Stimulated activated CD4-positive, alpha-beta T cell treated with anti-CD3 and anti-CD28 coated beads, TNF-alpha, amount 100 ng/mL, for 4 hours (primary cell): ENCODE measurements around the gene AHNAK.
"Not testable (repeated sequence)": the region's sequence is repeated elsewhere in the genome, so short reads cannot be mapped to it uniquely, and the experiment has no call there.

Experiments
- DNase-seq, 3 experiments: peaks; one replicate each; pipeline ENCODE4 v3.0.0-alpha.2; 2020; ENCODE audit warnings: low read depth in 3 of 3

Gene AHNAK

GRCh38 chr11:62553080-62553838 is 6.7 kb upstream of the AHNAK start:
- no peak for DNase-seq

- DNase-seq, result no peak
These were observed 6.0 kb upstream of the AHNAK start for GRCh38 chr11:62552485-62553079.

GRCh38 chr11:62550478-62550877 is 3.9 kb upstream of the AHNAK start:
- not testable (repeated sequence) for DNase-seq

GRCh38 chr11:62548545-62549335 is 2.1 kb upstream of the AHNAK start:
- DNase-seq, result no peak

GRCh38 chr11:62547691-62548281 is 1.2 kb upstream of the AHNAK start:
- no peak for DNase-seq

- DNase-seq, result no peak
These were observed 471 bp upstream of the AHNAK start for GRCh38 chr11:62546929-62547625.

- DNase-seq, result peak in 2 of 3 experiments; percentile 61 to 63
These were observed 966 bp downstream of the AHNAK start for GRCh38 chr11:62545437-62546243.

- no peak for DNase-seq
These were observed 1.8 kb downstream of the AHNAK start for GRCh38 chr11:62544581-62545436.

GRCh38 chr11:62543680-62544444 is 2.7 kb downstream of the AHNAK start:
- DNase-seq, result no peak

- peak in 1 of 3 experiments; percentile 56 for DNase-seq
These were observed 3.6 kb downstream of the AHNAK start for GRCh38 chr11:62542750-62543567.

- DNase-seq, result no peak
These were observed 4.4 kb downstream of the AHNAK start for GRCh38 chr11:62542111-62542745.

GRCh38 chr11:62540804-62541701 is 5.6 kb downstream of the AHNAK start:
- no peak for DNase-seq

GRCh38 chr11:62539238-62539925 is 7.2 kb downstream of the AHNAK start:
- no peak for DNase-seq

GRCh38 chr11:62538470-62539237 is 8.0 kb downstream of the AHNAK start:
- no peak for DNase-seq

GRCh38 chr11:62536301-62536957 is 10.2 kb downstream of the AHNAK start:
- DNase-seq, result no peak
